ENCODE data around the gene KRT3.

KRT3 gene

GRCh38 chr12:52795694-52796428 lies at the start of gene KRT3:
TSS of gene KRT3 (minus strand) at chr12:52796117. CDS start at chr12:52796042, 75 bp downstream.
- no peak for DNase-seq
- intact Hi-C loops (cut with DNase I), result no loop called here

- no peak for DNase-seq
- intact Hi-C loops (cut with DNase I), result no loop called here
Observed at GRCh38 chr12:52844386-52844785, 48.5 kb upstream of the KRT3 start.

- intact Hi-C loops (cut with DNase I), result no loop called here
- DNase-seq, result no peak
Observed at GRCh38 chr12:52839436-52840105, 43.7 kb upstream of the KRT3 start.

- intact Hi-C loops (cut with DNase I), result no loop called here
- DNase-seq, result no peak
Observed at GRCh38 chr12:52838609-52839435, 42.9 kb upstream of the KRT3 start.

GRCh38 chr12:52837781-52838608 lies 42.1 kb upstream of the KRT3 start:
- intact Hi-C loops (cut with DNase I), result no loop called here
- no peak for DNase-seq

- DNase-seq, result no peak
- intact Hi-C loops (cut with DNase I), result no loop called here
Observed at GRCh38 chr12:52837413-52837741, 41.5 kb upstream of the KRT3 start.

- DNase-seq, result no peak
- intact Hi-C loops (cut with DNase I), result no loop called here
Observed at GRCh38 chr12:52836491-52837412, 40.8 kb upstream of the KRT3 start.

- DNase-seq, result no peak
- intact Hi-C loops (cut with DNase I), result no loop called here
Observed at GRCh38 chr12:52836042-52836466, 40.1 kb upstream of the KRT3 start.

GRCh38 chr12:52835271-52836041 lies 39.5 kb upstream of the KRT3 start:
- intact Hi-C loops (cut with DNase I), result no loop called here
- DNase-seq, result no peak

- intact Hi-C loops (cut with DNase I), result no loop called here
- DNase-seq, result no peak
Observed at GRCh38 chr12:52834727-52835001, 38.7 kb upstream of the KRT3 start.

- intact Hi-C loops (cut with DNase I), result no loop called here
- no peak for DNase-seq
Observed at GRCh38 chr12:52833922-52834726, 38.2 kb upstream of the KRT3 start, which contains the start of gene KRT79. TSS of gene KRT79 (minus strand) at chr12:52834311. CDS start at chr12:52834260, 51 bp downstream.

GRCh38 chr12:52832985-52833905 lies 37.3 kb upstream of the KRT3 start:
- DNase-seq, result no peak
- intact Hi-C loops (cut with DNase I), result no loop called here

- intact Hi-C loops (cut with DNase I), result no loop called here
- DNase-seq, result no peak
Observed at GRCh38 chr12:52832451-52832850, 36.5 kb upstream of the KRT3 start.

- intact Hi-C loops (cut with DNase I), result no loop called here
- DNase-seq, result no peak
Observed at GRCh38 chr12:52831251-52831650, 35.3 kb upstream of the KRT3 start.

- DNase-seq, result no peak
- intact Hi-C loops (cut with DNase I), result no loop called here
Observed at GRCh38 chr12:52829986-52830770, 34.3 kb upstream of the KRT3 start.
